OCI-LY1 (cell line): Measurements from ENCODE around the gene DNMT1.

Experiments
- EZH2 ChIP-seq: fragments of 200-600 bp; sonication (generic), shearing (Covaris generic); IDR thresholded peaks from 2 replicates; pipeline ENCODE4 v1.8.0; 2017; ENCODE audit warnings: borderline replicate concordance, mixed run types, mild to moderate bottlenecking, antibody characterized with exemption, low read length, moderate library complexity, mixed read lengths
- TF ChIP-seq, protein P1 (sequence below): fragments of 200-600 bp; sonication (generic), shearing (Covaris generic); IDR thresholded peaks from 2 replicates; pipeline ENCODE4 v1.5.1; 2017; ENCODE audit warnings: mild to moderate bottlenecking, antibody characterized with exemption, low read length, moderate library complexity, mixed read lengths

DNA sequence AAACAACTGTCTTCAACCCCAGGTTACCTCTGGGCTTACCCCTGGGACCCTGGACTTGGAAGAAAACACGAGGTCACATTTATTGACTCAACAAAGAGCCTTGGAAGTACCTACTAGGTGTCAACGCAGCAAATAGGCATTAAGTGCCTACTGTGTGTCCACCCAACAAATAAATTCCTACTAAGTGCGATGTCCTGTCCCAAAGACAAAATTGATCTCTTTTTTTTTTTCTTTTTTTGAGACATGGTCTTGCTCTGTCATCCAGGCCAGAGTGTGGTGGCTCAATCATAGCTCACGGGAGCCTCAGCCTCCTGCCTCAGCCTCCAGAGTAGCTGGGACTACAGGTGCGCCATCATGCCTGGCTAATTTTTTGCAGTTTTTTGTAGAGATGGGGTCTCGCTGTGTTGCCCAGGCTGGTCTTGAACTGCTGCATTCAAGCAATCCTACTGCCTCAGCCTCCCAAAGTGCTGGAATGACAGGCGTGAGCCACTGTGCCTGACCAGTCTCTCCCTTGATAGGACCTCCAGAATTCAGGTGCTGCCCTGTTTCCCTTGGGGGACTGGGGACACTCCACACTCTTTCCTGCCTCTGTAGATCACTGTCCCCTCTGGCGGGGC lies 37.0 kb upstream of the DNMT1 start:
- TF ChIP-seq, protein P1, sequence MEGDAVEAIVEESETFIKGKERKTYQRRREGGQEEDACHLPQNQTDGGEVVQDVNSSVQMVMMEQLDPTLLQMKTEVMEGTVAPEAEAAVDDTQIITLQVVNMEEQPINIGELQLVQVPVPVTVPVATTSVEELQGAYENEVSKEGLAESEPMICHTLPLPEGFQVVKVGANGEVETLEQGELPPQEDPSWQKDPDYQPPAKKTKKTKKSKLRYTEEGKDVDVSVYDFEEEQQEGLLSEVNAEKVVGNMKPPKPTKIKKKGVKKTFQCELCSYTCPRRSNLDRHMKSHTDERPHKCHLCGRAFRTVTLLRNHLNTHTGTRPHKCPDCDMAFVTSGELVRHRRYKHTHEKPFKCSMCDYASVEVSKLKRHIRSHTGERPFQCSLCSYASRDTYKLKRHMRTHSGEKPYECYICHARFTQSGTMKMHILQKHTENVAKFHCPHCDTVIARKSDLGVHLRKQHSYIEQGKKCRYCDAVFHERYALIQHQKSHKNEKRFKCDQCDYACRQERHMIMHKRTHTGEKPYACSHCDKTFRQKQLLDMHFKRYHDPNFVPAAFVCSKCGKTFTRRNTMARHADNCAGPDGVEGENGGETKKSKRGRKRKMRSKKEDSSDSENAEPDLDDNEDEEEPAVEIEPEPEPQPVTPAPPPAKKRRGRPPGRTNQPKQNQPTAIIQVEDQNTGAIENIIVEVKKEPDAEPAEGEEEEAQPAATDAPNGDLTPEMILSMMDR = no peak
- TF ChIP-seq EZH2 = no peak
